Colon (tissue), 2 donors: Measurements from ENCODE around the gene FRYL.
A peak's percentile ranks its signal among the peaks of the same experiment; 100 is the strongest.
"Not testable (repeated sequence)": the region's sequence is repeated elsewhere in the genome, so short reads cannot be mapped to it uniquely, and the experiment has no call there.

Experiments used
- FAIRE-seq: peaks from 2 replicates; lab custom pipeline; 2012; peaks lifted over from hg19 to GRCh38; lab: Jason Lieb, UNC
- donor health status: control.
- donor health status: control.

FRYL gene

GRCh38 chr4:48779998-48780864 lies at the start of gene FRYL:
Gene FRYL (minus strand): TSS chr4:48780279. CDS start chr4:48634410, 145,869 bp downstream.
- FAIRE-seq, result peak; percentile 78

GRCh38 chr4:48827622-48828021 lies 47.5 kb upstream of the FRYL start:
- FAIRE-seq, result no peak

- not testable (repeated sequence) for FAIRE-seq
These were observed 41.4 kb upstream of the FRYL start for GRCh38 chr4:48821431-48821830.

- no peak for FAIRE-seq
These were observed 36.9 kb upstream of the FRYL start for GRCh38 chr4:48816971-48817370.

- FAIRE-seq, result not testable (repeated sequence)
These were observed 36.2 kb upstream of the FRYL start for GRCh38 chr4:48816297-48816696.

- no peak for FAIRE-seq
These were observed 35.4 kb upstream of the FRYL start for GRCh38 chr4:48815483-48815882.

GRCh38 chr4:48813964-48814363 lies 33.9 kb upstream of the FRYL start:
- FAIRE-seq, result no peak

GRCh38 chr4:48812866-48813265 lies 32.8 kb upstream of the FRYL start:
- no peak for FAIRE-seq

- FAIRE-seq, result no peak
These were observed 24.7 kb upstream of the FRYL start for GRCh38 chr4:48804584-48805301.

- FAIRE-seq, result no peak
These were observed 21.1 kb upstream of the FRYL start for GRCh38 chr4:48801016-48801715.

- FAIRE-seq, result not testable (repeated sequence)
These were observed 20.1 kb upstream of the FRYL start for GRCh38 chr4:48800155-48800554.

GRCh38 chr4:48799157-48799556 lies 19.1 kb upstream of the FRYL start:
- FAIRE-seq, result no peak

- no peak for FAIRE-seq
These were observed 18.0 kb upstream of the FRYL start for GRCh38 chr4:48798117-48798516.

GRCh38 chr4:48796927-48797679 lies 17.0 kb upstream of the FRYL start:
- FAIRE-seq, result no peak

- no peak for FAIRE-seq
These were observed 16.3 kb upstream of the FRYL start for GRCh38 chr4:48796191-48796926.

- no peak for FAIRE-seq
These were observed 15.0 kb upstream of the FRYL start for GRCh38 chr4:48795108-48795507.

- FAIRE-seq, result no peak
These were observed 12.4 kb upstream of the FRYL start for GRCh38 chr4:48792348-48793006.

- FAIRE-seq, result no peak
These were observed 11.2 kb upstream of the FRYL start for GRCh38 chr4:48791313-48791712.

- no peak for FAIRE-seq
These were observed 10.5 kb upstream of the FRYL start for GRCh38 chr4:48790561-48790960.

- no peak for FAIRE-seq
These were observed 7.0 kb upstream of the FRYL start for GRCh38 chr4:48787056-48787455.

- FAIRE-seq, result no peak
These were observed 6.5 kb upstream of the FRYL start for GRCh38 chr4:48786549-48786948.
